Stimulated activated CD8-positive, alpha-beta memory T cell treated with anti-CD3 and anti-CD28 coated beads, Interleukin-15, amount 100 ng/mL, for 4 hours (primary cell): ENCODE results near the gene ZNF480.
"Not testable (repeated sequence)": the region's sequence is repeated elsewhere in the genome, so short reads cannot be mapped to it uniquely, and the experiment has no call there.

Experiments
- DNase-seq, 2 donors: peaks; one replicate each; pipeline ENCODE4 v3.0.0-alpha.2; 2020; ENCODE audit warnings: low read depth in 2 of 2

ZNF480 gene

GRCh38 chr19:52296773-52297600 is at the start of gene ZNF480:
Gene ZNF480 (plus strand): TSS chr19:52297169. CDS start chr19:52300413, 3,244 bp downstream.
- peak; percentile 55 to 59 for DNase-seq

GRCh38 chr19:52248241-52248640 is 48.7 kb upstream of the ZNF480 start:
- peak in 1 of 2 donors; percentile 52 for DNase-seq

- no peak for DNase-seq
Measured at GRCh38 chr19:52258426-52258825, 38.5 kb upstream of the ZNF480 start.

GRCh38 chr19:52265556-52265955 is 31.4 kb upstream of the ZNF480 start:
- not testable (repeated sequence) for DNase-seq

- DNase-seq, result peak; percentile 92 to 93
Measured at GRCh38 chr19:52269338-52270261, 27.4 kb upstream of the ZNF480 start, which contains the start of gene ZNF766. Gene ZNF766 (plus strand): TSS chr19:52269587. CDS start chr19:52269614, 27 bp downstream.

GRCh38 chr19:52270266-52270885 is 26.6 kb upstream of the ZNF480 start:
- no peak for DNase-seq

DNA sequence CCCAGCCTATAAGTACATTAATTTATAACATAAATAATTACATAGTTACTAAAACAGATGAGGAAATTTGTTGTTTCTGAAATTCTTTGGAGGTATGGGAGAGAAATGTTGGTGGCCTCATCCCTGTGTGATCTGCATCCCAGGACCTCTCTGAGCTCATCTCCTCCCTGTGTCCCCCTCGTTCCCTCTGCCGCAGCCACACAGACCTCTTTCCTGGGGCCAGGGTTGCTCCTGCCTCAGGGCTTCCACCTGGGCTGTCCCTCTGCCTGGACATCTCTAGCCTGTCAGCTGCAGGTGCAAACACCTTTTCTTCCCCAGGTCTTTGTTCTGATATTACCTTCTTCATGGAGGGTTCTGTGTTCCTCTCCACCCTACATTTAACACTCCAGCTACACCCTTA is 23.7 kb upstream of the ZNF480 start:
- DNase-seq, result no peak

DNA sequence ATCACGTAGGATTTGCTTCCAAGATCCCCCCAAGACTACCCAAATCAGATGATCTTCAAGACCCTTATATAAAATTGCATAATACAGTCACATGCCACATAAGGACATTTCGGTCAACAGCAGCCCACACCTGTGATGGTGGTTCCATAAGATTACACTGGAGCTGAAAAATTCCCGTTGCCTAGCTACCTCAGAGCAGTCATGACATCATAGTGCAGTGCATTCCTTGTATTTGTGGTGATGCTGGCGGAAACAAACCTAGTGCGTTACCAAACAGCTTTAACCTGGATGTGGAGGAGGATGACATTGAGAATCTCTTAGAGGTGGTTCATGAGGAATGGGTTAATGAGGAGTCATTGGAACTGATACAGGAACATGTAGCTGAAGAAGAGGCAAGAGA is 22.8 kb upstream of the ZNF480 start:
- no peak for DNase-seq

GRCh38 chr19:52275988-52276387 is 21.0 kb upstream of the ZNF480 start:
- no peak for DNase-seq

DNA sequence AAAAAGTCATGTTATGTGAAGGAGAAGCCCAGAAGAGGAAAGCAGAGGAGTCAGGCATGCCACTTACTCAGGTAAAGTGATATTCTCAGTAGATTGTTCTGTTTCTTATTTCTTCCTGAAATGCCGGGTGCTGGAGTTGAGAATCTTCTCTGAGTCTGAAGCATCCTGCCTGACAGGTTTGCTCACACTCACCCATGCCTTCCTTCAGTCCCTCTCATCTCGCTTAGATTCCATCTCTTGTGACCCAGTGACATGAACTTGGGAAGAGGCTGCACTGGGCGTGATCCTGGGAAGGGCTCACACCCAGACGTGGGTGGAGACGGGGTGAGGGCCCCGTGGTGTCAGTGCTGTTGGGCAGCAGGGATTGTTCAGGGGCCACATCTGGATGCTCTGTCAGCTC is 19.5 kb upstream of the ZNF480 start:
- DNase-seq, result no peak

GRCh38 chr19:52286256-52286655 is 10.7 kb upstream of the ZNF480 start:
- DNase-seq, result no peak

- DNase-seq, result no peak
Measured at GRCh38 chr19:52291781-52292180, 5.2 kb upstream of the ZNF480 start.

- DNase-seq, result not testable (repeated sequence)
Measured at GRCh38 chr19:52292946-52293345, 4.0 kb upstream of the ZNF480 start.

DNA sequence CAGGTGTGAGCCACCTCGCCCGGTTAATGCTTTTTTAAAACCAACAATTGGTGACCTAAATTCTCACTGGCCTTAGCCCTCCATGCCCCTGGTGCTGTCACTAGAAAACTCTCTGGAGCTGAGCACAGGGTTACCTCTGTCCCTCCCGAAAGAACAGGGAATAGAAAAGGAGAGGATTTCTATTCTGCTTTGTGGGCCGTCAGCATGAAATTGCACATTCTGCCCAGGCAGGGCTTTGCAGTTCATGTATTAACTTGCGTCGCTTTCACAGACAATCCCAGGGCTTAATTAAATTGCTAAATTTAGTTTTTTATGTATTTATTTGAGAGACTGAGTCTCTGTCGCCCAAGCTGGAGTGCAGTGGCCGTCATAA is 583 bp upstream of the ZNF480 start:
- DNase-seq, result no peak

GRCh38 chr19:52297601-52298364 is 814 bp downstream of the ZNF480 start:
- DNase-seq, result no peak

DNA sequence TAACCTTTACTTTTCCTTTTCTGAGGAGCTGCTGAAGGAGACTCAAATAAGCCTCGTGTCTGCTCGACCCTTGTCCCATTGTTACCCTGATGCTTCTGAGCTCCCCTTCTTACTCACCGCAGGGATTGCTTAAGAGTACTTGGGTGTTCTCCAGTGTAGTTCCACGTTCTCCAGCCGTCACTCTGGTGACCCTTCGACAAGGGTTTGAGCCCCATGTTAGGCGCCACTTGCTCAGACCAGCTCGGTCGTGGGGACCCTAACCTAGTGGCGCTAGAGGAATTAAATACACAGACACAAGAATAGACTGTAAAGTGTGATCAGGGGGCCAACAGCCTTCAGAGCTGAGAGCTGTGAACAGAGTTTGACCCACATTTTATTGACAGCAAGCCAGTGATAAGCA is 10.3 kb downstream of the ZNF480 start:
- DNase-seq, result no peak

GRCh38 chr19:52322429-52322828 is 25.5 kb downstream of the ZNF480 start:
- no peak for DNase-seq

- no peak for DNase-seq
Measured at GRCh38 chr19:52331757-52332156, 34.8 kb downstream of the ZNF480 start.

- no peak for DNase-seq
Measured at GRCh38 chr19:52335768-52336116, 38.8 kb downstream of the ZNF480 start.

GRCh38 chr19:52336117-52336790 is 39.3 kb downstream of the ZNF480 start, which contains the start of gene ZNF610:
Gene ZNF610 (plus strand): TSS chr19:52336243. CDS start chr19:52349173, 12,930 bp downstream.
- peak; percentile 68 to 72 for DNase-seq
